GM18861 (cell line): ENCODE results near the gene PTGER4.
"Not testable (repeated sequence)": the region's sequence is repeated elsewhere in the genome, so short reads cannot be mapped to it uniquely, and the experiment has no call there.

Experiments used
- ATAC-seq: cut with Tn5 transposase; IDR thresholded peaks from one replicate; pipeline ENCODE4 v1.9.1; 2021; ENCODE audit not compliant: unreplicated experiment

Gene PTGER4

DNA sequence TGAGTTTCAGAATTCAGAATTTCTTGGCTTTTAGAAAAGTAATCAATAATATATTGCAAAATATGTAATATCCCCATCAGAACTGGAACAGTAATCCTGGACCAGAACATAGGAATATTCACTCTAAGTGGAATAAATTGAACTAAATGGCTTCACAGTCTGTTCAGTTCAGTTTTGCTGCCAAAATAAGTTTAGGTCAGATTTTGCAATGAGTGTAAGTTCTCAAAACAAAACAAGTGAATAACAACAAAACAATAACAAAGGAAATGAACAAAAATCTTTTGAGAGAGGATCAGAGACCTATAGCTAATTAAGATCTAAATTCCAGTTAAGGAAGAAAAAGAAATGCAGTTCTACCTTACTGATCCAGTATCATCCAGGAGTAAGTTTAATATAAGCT lies 9.3 kb downstream of the PTGER4 start:
- no peak for ATAC-seq

DNA sequence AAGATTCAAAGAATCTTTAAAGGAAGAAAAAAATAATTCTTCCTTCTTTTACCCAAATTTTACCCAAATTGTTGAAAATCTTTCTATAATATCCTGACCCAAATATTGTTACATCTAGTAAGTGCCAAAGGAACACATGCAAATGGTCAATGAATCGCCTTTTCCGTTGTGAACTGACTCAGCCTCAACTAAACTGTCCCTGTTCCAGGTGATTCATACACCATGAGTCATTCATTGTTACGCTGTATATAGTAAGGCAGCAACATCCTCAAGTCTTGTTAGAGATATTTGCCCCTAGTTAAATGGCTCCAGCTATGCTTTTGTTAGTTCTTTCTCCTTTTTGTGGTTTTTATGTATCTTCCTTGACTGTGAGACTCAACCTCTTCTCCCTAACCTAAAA lies 9.7 kb downstream of the PTGER4 start:
- ATAC-seq: peak; percentile 76

DNA sequence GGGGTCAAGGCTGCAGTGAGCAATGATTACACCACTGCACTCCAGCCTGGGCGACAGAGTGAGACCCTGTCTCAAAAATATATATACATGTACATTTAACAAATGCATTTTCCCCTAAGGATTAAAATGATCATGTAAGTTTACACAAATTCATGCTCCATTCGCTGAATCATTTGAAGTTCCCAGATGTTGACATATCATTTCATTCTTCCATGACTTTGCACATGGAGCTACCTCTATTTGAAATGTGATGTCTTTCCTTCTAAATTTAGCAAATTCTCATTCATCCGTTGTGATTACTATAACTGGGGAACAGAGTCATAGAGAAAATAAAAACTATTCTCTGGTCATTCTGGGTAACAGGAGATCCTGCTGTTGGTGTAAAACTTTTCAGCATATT lies 10.6 kb downstream of the PTGER4 start:
- ATAC-seq: no peak

GRCh38 chr5:40691894-40692293 lies 12.2 kb downstream of the PTGER4 start:
- no peak for ATAC-seq

DNA sequence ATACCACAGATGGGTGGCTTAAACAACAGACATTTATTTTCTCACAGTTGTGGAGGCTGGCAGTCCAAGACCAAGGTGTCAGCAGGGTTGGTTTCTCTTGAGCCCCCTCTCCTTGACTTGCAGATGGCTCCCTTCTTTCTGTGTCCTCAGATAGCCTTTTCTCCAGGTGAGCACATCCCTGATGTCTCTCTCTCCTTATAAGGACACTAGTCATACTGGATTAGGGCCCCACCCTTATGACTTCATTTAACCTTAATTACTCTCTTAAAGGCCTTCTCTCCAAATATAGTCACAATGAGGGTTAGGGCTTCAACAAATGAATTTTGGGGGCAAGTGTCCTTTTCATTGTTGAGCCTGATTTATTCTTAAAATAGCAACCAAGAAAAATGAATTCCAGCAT lies 14.7 kb downstream of the PTGER4 start:
- no peak for ATAC-seq

GRCh38 chr5:40700116-40700782 lies 20.5 kb downstream of the PTGER4 start:
- no peak for ATAC-seq

DNA sequence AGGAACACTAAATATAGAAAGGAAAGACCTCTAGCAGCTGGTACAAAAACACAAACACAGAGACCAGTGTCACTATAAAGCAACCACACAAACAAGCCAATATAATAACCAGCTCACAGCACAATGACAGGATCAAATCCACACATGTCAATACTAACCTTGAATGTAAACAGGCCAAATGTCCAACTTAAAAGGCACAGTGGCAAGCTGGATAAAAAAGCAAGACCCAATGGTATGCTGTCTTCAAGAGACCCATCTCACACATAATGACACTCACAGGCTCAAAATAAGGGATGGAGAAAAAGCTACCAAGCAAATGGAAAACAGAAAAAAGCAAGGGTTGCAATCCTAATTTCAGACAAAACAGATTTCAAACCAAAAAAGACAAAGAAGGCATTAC lies 22.3 kb downstream of the PTGER4 start:
- ATAC-seq: not testable (repeated sequence)

DNA sequence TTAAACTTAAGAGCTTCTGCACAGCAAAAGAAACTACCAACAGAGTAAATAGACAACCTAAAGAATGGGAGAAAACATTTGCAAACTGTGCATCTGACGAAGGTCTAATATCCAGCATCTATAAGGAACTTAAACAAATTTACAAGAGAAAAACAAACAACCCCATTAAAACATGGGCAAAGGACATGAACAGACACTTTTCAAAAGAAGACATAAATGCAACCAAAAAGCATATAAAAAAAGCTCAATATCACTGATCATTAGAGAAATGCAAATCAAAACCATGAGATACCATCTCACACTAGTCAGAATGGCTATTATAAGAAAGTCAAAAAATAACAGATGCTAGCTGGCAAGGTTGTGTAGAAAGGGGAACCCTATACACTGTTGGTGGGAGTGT lies 25.8 kb downstream of the PTGER4 start:
- ATAC-seq: not testable (repeated sequence)

DNA sequence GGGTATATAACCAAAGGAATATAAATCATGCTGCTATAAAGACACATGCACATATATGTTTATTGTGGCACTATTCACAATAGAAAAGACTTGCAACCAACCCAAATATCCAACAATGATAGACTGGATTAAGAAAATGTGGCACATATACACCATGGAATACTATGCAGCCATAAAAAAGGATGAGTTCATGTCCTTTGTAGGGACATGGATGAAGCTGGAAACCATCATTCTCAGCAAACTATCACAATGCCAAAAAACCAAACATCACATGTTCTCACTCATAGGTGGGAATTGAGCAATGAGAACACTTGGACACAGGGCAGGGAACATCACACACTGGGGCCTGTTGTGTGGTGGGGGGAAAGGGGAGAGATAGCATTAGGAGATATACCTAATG lies 30.9 kb downstream of the PTGER4 start:
- not testable (repeated sequence) for ATAC-seq

- ATAC-seq: no peak
Observed at GRCh38 chr5:40714001-40714400, 34.3 kb downstream of the PTGER4 start.

DNA sequence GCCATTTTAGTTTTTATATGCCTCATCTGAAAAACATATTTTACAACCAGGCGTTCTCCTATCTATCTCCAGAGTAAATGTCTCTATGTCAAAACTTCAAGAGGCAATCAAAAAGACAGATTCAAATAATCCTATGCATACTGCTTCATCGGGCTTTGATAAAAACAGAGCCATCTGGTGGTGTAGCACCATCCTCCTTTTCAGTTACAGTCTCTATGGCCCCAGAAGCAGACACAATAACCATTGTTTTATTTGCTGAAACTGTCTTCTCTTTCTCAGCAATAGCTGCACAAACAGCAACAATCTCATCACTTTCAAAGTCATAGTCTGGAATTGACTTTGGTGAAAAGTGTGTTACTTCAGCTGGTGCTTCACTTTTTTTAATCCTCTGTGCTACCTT lies 36.3 kb downstream of the PTGER4 start:
- no peak for ATAC-seq

GRCh38 chr5:40716590-40716989 lies 36.9 kb downstream of the PTGER4 start:
- no peak for ATAC-seq

DNA sequence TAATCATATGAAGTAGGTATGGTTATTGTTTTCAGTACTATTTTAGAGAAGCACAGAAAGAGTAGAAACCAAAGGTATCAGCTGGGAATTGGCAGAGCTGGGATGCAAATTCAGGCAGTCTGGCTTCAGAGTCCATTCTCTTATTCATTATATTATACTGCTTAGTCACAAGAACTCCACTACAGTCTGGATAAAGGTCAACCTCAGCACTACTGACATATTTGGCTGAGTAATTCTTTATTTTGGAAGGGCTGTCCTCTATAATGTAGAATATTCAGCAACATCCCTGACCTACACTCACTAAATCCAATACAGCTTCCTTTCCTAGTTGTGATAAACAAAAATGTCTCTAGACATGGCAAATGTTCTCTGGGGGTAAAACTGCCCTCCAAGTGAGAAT lies 37.6 kb downstream of the PTGER4 start:
- no peak for ATAC-seq

GRCh38 chr5:40720069-40720468 lies 40.4 kb downstream of the PTGER4 start:
- no peak for ATAC-seq

GRCh38 chr5:40722497-40722911 lies 42.8 kb downstream of the PTGER4 start:
- ATAC-seq: not testable (repeated sequence)

GRCh38 chr5:40733434-40733833 lies 53.7 kb downstream of the PTGER4 start:
- ATAC-seq: no peak

GRCh38 chr5:40733879-40734563 lies 54.3 kb downstream of the PTGER4 start:
- no peak for ATAC-seq

- no peak for ATAC-seq
Observed at GRCh38 chr5:40734986-40735385, 55.3 kb downstream of the PTGER4 start.

GRCh38 chr5:40735609-40736008 lies 55.9 kb downstream of the PTGER4 start:
- no peak for ATAC-seq

GRCh38 chr5:40736103-40736875 lies 56.6 kb downstream of the PTGER4 start:
- peak; percentile 82 for ATAC-seq

- no peak for ATAC-seq
Observed at GRCh38 chr5:40738502-40738901, 58.8 kb downstream of the PTGER4 start.
